Right lobe of liver (tissue), 6 donors: ENCODE measurements around the gene MFN2. TPM values are rescaled to one million over a fixed set of nuclear protein-coding genes. Genes with fewer than 3 reads are reported as not detected.
A peak's percentile ranks its signal among the peaks of the same experiment; 100 is the strongest.
"Not testable (repeated sequence)": the region's sequence is repeated elsewhere in the genome, so short reads cannot be mapped to it uniquely, and the experiment has no call there.

Experiments
- ATAC-seq, 4 donors: fragments of 200-7000 bp; cut with Tn5 transposase; one replicate each; pipeline ENCODE4 v1.9.1; 2020; ENCODE audit warnings: mild to moderate bottlenecking in 4 of 4, moderate library complexity in 4 of 4
- DNase-seq, 3 donors: peaks; one replicate each; pipeline ENCODE4 v3.0.0-alpha.2; 2020
- H3K27ac ChIP-seq, 3 donors: fragments of 200-600 bp; one replicate each; pipeline ENCODE4 v1.8.0; 2022
- H3K27me3 ChIP-seq, 2 donors: fragments of 200-600 bp; one replicate each; pipeline ENCODE4 v1.8.0; 2022
- H3K36me3 ChIP-seq, 4 donors: fragments of 200-600 bp; sonication (generic) in 1 of 4; one replicate each; pipeline versions ENCODE4 v1.5.1 to v1.8.0; 2017 to 2022; ENCODE audit warnings: control low read depth in 1 of 4
- H3K4me1 ChIP-seq, 4 donors: fragments of 200-600 bp; sonication (generic) in 1 of 4; one replicate each; pipeline versions ENCODE4 v1.5.1 to v1.8.0; 2017 to 2022; ENCODE audit warnings: control low read depth in 1 of 4
- H3K4me3 ChIP-seq, 3 donors: fragments of 200-600 bp; one replicate each; pipeline ENCODE4 v1.8.0; 2022
- H3K9me3 ChIP-seq, 4 donors: fragments of 200-600 bp; sonication (generic) in 1 of 4; one replicate each; pipeline versions ENCODE4 v1.5.1 to v1.8.0; 2017 to 2022; ENCODE audit warnings: control low read depth in 1 of 4
- CTCF ChIP-seq, 4 donors: fragments of 200-600 bp in 3 of 4; fragments of 450-650 bp in 1 of 4; IDR thresholded peaks; one replicate each; pipeline versions ENCODE4 v1.5.1 to v1.8.0; 2016 to 2022; ENCODE audit warnings: antibody characterized with exemption in 4 of 4, mild to moderate bottlenecking in 2 of 4
- POLR2A ChIP-seq: fragments of 450-650 bp; IDR thresholded peaks from one replicate; pipeline ENCODE4 v1.6.1; 2017; ENCODE audit warnings: antibody characterized with exemption, mild to moderate bottlenecking
- WGBS: methylation state at CpG from one replicate; pipeline ENCODE4 v1.1.6; 2018; ENCODE audit warnings: low coverage, low lambda C conversion rate; ENCODE audit not compliant: insufficient coverage; ENCODE audit errors: missing lambda C conversion rate; 5-methylcytosine and 5-hydroxymethylcytosine counted together
- intact Hi-C, 2 donors: fragments of 100-400 bp; cut with DNase I; formaldehyde crosslinking; loops; one replicate each; pipeline versions ENCODE4 v1.11.2 to v1.14.1; 2022
- total RNA-seq, 6 experiments: library from RNA; depleted of rRNA in 2 of 6; stranded (reverse); fragments of >200 nt in 2 of 6; fragmentation: NEBNext Ultra II Directional in 3 of 6; extraction: Animal tissue kit (Norgen Biotek cat#: 25700) in 3 of 6; gene quantifications; one replicate each; pipeline versions ENCODE4 v1.1.0 to v1.2.4, GENCODE V29; 2016 to 2023
- donor health status: DM: no; HTN: yes; CAD: no.
- donor health status: DM: no; HTN: no; CAD: no.
- donor health status: DM: no; HTN: no; CAD: no.
- donor health status: DM: no; HTN: yes; CAD: no.
- donor health status: DM: no; HTN: yes; CAD: no.

The MFN2 gene
- total RNA-seq, 6 experiments from 2014 or later, result 46.2 to 64.0 (median 61.7) TPM

GRCh38 chr1:12028957-12029511 is 48.8 kb downstream of the MFN2 start:
- intact Hi-C loops, result no loop called here

GRCh38 chr1:12029720-12030339 is 49.6 kb downstream of the MFN2 start:
- H3K36me3 ChIP-seq, result peaks cover 0 to 21% (median 0%) of the 10 kb centered on the region in 4 donors

More at GRCh38 chr1:12028957-12029511, 48.8 kb downstream of the MFN2 start:
- Histone ChIP-seq H3K9me3 (no peaks in the 10 kb centered on the region), H3K4me3 (no peak overlapping the region), H3K4me1 (no peaks in the 10 kb centered on the region), H3K27me3 (no peaks in the 10 kb centered on the region), H3K36me3 (peaks cover 0 to 28% (median 2%) of the 10 kb centered on the region in 4 donors), H3K27ac (no peak overlapping the region)
- TF ChIP-seq POLR2A (no peak), CTCF (IDR thresholded peaks at IDR 0.05) (no peak)
- ATAC-seq, result no peak
- DNase-seq, result no peak
- WGBS, result 89% methylated on average over 9 of the region's 19 CpGs

GRCh38 chr1:12031039-12031980 is 51.1 kb downstream of the MFN2 start:
- Histone ChIP-seq H3K36me3 (peaks cover 0 to 18% (median 0%) of the 10 kb centered on the region in 4 donors), H3K9me3 (no peaks in the 10 kb centered on the region), H3K4me1 (no peaks in the 10 kb centered on the region), H3K4me3 (no peak overlapping the region), H3K27ac (no peak overlapping the region), H3K27me3 (no peaks in the 10 kb centered on the region)
- WGBS, result 76% methylated on average over 3 of the region's 20 CpGs
- ATAC-seq (peak; percentile 68 to 78 (median 74)), DNase-seq (peak in 1 of 3 donors; percentile 50)
- intact Hi-C loops, result no loop called here
- TF ChIP-seq CTCF (IDR thresholded peaks at IDR 0.05) (peak; percentile 31 to 47 (median 42)), POLR2A (no peak)

More at GRCh38 chr1:12029720-12030339, 49.6 kb downstream of the MFN2 start:
- WGBS, result no CpG with 5 or more reads among the region's 32 CpGs
- H3K4me1 ChIP-seq, result no peaks in the 10 kb centered on the region
- H3K4me3 ChIP-seq, result no peak overlapping the region
- no peak overlapping the region for H3K27ac ChIP-seq
- no peaks in the 10 kb centered on the region for H3K9me3 ChIP-seq
- intact Hi-C loops, result no loop called here
- no peak for ATAC-seq
- H3K27me3 ChIP-seq, result no peaks in the 10 kb centered on the region
- DNase-seq, result no peak
- TF ChIP-seq CTCF (IDR thresholded peaks at IDR 0.05) (no peak), POLR2A (no peak)

GRCh38 chr1:12032161-12032621 is 51.9 kb downstream of the MFN2 start:
- no peak for ATAC-seq
- 80% methylated on average over 1 of the region's 10 CpGs for WGBS

GRCh38 chr1:12033441-12033840 is 53.2 kb downstream of the MFN2 start:
- intact Hi-C loops, H3K27me3 ChIP-seq, H3K9me3 ChIP-seq, H3K4me1 ChIP-seq, H3K4me3 ChIP-seq, ATAC-seq, H3K36me3 ChIP-seq, H3K27ac ChIP-seq, DNase-seq: not testable (repeated sequence)
- 87% methylated on average over 5 of the region's 5 CpGs for WGBS

More at GRCh38 chr1:12032161-12032621, 51.9 kb downstream of the MFN2 start:
- no peak overlapping the region for H3K4me3 ChIP-seq
- no peaks in the 10 kb centered on the region for H3K27me3 ChIP-seq
- H3K27ac ChIP-seq, result no peak overlapping the region
- H3K36me3 ChIP-seq, result peaks cover 0 to 14% (median 0%) of the 10 kb centered on the region in 4 donors
- TF ChIP-seq POLR2A (no peak), CTCF (IDR thresholded peaks at IDR 0.05) (no peak)
- DNase-seq, result no peak
- H3K4me1 ChIP-seq, result no peaks in the 10 kb centered on the region
- intact Hi-C loops, result no loop called here
- no peaks in the 10 kb centered on the region for H3K9me3 ChIP-seq
